ENCODE data around the gene ACSM6. TPM values are rescaled to one million over a fixed set of nuclear protein-coding genes. Genes with fewer than 3 reads are reported as not detected.

ACSM6 gene
- total RNA-seq, 1 experiment from 2014 or later, result not detected

- Mint-ChIP-seq H3K9me3 (peaks cover 8% of the 10 kb centered on the region), H3K27ac (no peak overlapping the region), H3K4me1 (no peaks in the 10 kb centered on the region), H3K27me3 (ENCODE audit: low read depth) (no peaks in the 10 kb centered on the region), H3K4me3 (no peak overlapping the region), H3K36me3 (peaks cover 6% of the 10 kb centered on the region)
- no peak for ATAC-seq
- ChIA-PET CTCF (interaction anchor here (1.3 kb wide), 1 partner anchor 70 kb away, joined by 4 read pairs; no protein-coding TSS in a partner anchor), POLR2A (interaction anchor here (0.6 kb wide), 1 partner anchor 30 kb away, joined by 5 read pairs; no protein-coding TSS in a partner anchor)
- TF ChIP-seq NR1H2 (CRISPR knock-in tag; IDR thresholded peaks at IDR 0.05) (no peak), ZNF121 (CRISPR knock-in tag; IDR thresholded peaks at IDR 0.05) (0 out of 2 replicates have a peak, but pooled peaks have one; percentile 46)
- no peak for DNase-seq (ENCODE audit: low spot score)
Observed at GRCh38 chr10:95172851-95173250, 21.2 kb upstream of the ACSM6 start.

GRCh38 chr10:95176101-95176500, 17.9 kb upstream of the ACSM6 start:
- peaks cover 6% of the 10 kb centered on the region for H3K36me3 Mint-ChIP-seq
- ChIA-PET POLR2A (no interaction called here), CTCF (interaction anchor here (0.7 to 1.8 kb wide), 5 partner anchors 43 to 212 kb away, joined by 3 to 7 read pairs (median 3); no protein-coding TSS in a partner anchor)
- no peak overlapping the region for H3K27ac Mint-ChIP-seq
- DNase-seq (ENCODE audit: low spot score) (no peak), ATAC-seq (peak; percentile 66)
- no peak for TF ChIP-seq FOXP4 (CRISPR knock-in tag; IDR thresholded peaks at IDR 0.05)
- no peak for TF ChIP-seq ESRRA (CRISPR knock-in tag; IDR thresholded peaks at IDR 0.05; ENCODE audit: borderline replicate concordance)
- TF ChIP-seq AFF4 (CRISPR knock-in tag; IDR thresholded peaks at IDR 0.05; ENCODE audit: borderline replicate concordance), result no peak
- TF ChIP-seq CTCF (IDR thresholded peaks at IDR 0.05), result no peak
- no peak for TF ChIP-seq ZNF416 (CRISPR knock-in tag; IDR thresholded peaks at IDR 0.05)
- TF ChIP-seq IRF2 (CRISPR knock-in tag; IDR thresholded peaks at IDR 0.05; ENCODE audit: borderline replicate concordance, low read depth), result no peak
- no peak for TF ChIP-seq ZNF138 (CRISPR knock-in tag; conservative IDR thresholded peaks at IDR 0.05)
- no peak for TF ChIP-seq KAT7 (CRISPR knock-in tag; IDR thresholded peaks at IDR 0.05; ENCODE audit: borderline replicate concordance)
- TF ChIP-seq ERG (CRISPR knock-in tag; IDR thresholded peaks at IDR 0.05), result no peak
- no peak for TF ChIP-seq FOXJ3 (CRISPR knock-in tag; IDR thresholded peaks at IDR 0.05; ENCODE audit: borderline replicate concordance)
- no peak for TF ChIP-seq RORB (CRISPR knock-in tag; IDR thresholded peaks at IDR 0.05)
- no peak for TF ChIP-seq FOXP1 (CRISPR knock-in tag; IDR thresholded peaks at IDR 0.05; ENCODE audit: borderline replicate concordance)
- H3K9me3 Mint-ChIP-seq, result peaks cover 5% of the 10 kb centered on the region; the same call in 1 of the 2 replicates
- no peak overlapping the region for H3K4me3 Mint-ChIP-seq
- H3K27me3 Mint-ChIP-seq (ENCODE audit: low read depth), result no peaks in the 10 kb centered on the region
- no peaks in the 10 kb centered on the region for H3K4me1 Mint-ChIP-seq

Data from WTC11 (cell line).